WTC11 (cell line): ENCODE measurements around the gene KIAA1328. TPM values are rescaled to one million over a fixed set of nuclear protein-coding genes. Genes with fewer than 3 reads are reported as not detected.

Source experiments
- ATAC-seq: fragments of 200-7000 bp; cut with Tn5 transposase; 2 replicates; pipeline ENCODE4 v1.10.0; 2021; ENCODE audit warnings: mild to moderate bottlenecking, moderate library complexity
- CTCF ChIA-PET: fragments of 300-600 bp; sonication (Branson Sonifier 250); formaldehyde crosslinking; loops from one replicate; lab custom pipeline; 2021; ENCODE audit warnings: antibody characterized with exemption; lab: Charles Lee
- POLR2A ChIA-PET: fragments of 350-600 bp; sonication (Branson Sonifier 250); formaldehyde crosslinking; loops from one replicate; lab custom pipeline; 2021; ENCODE audit warnings: antibody characterized with exemption; lab: Charles Lee
- DNase-seq: peaks from one replicate; pipeline ENCODE4 v3.0.0; 2021; ENCODE audit warnings: low spot score
- H3K27ac Mint-ChIP-seq: 2 replicates; pipeline ENCODE4 v1.8.0; 2021; ENCODE audit warnings: mixed read lengths
- H3K27me3 Mint-ChIP-seq: 2 replicates; pipeline ENCODE4 v1.8.0; 2021; ENCODE audit warnings: low read depth, mild to moderate bottlenecking, moderate library complexity, mixed read lengths
- H3K36me3 Mint-ChIP-seq: 2 replicates; pipeline ENCODE4 v1.8.0; 2021; ENCODE audit warnings: mixed read lengths
- H3K4me1 Mint-ChIP-seq: 2 replicates; pipeline ENCODE4 v1.8.0; 2022; ENCODE audit warnings: mixed read lengths
- H3K4me3 Mint-ChIP-seq: 2 replicates; pipeline ENCODE4 v1.8.0; 2021; ENCODE audit warnings: mild to moderate bottlenecking, moderate library complexity, mixed read lengths
- H3K9me3 Mint-ChIP-seq: 2 replicates; pipeline ENCODE4 v1.8.0; 2021; ENCODE audit warnings: mixed read lengths
- ARID4B ChIP-seq: sonication (generic); formaldehyde crosslinking; IDR thresholded peaks from 2 replicates; pipeline ENCODE4 v1.8.0; 2023; ENCODE audit warnings: missing genetic modification reagents, mild to moderate bottlenecking, borderline replicate concordance
- ATF1 ChIP-seq: sonication (generic); formaldehyde crosslinking; IDR thresholded peaks from 2 replicates; pipeline ENCODE4 v1.8.1; 2023; ENCODE audit warnings: mild to moderate bottlenecking, moderate library complexity, missing genetic modification reagents
- CTCF ChIP-seq: fragments of 200-600 bp; IDR thresholded peaks from 2 replicates; pipeline ENCODE4 v1.8.0; 2022; ENCODE audit warnings: antibody characterized with exemption
- E2F5 ChIP-seq: sonication (generic); formaldehyde crosslinking; IDR thresholded peaks from 2 replicates; pipeline ENCODE4 v1.8.1; 2022; ENCODE audit warnings: mild to moderate bottlenecking, moderate library complexity, missing genetic modification reagents
- FOXJ3 ChIP-seq: sonication (generic); formaldehyde crosslinking; IDR thresholded peaks from 2 replicates; pipeline ENCODE4 v1.9.0; 2021; ENCODE audit warnings: missing genetic modification reagents, mild to moderate bottlenecking, borderline replicate concordance
- FOXK1 ChIP-seq: sonication (generic); formaldehyde crosslinking; IDR thresholded peaks from 2 replicates; pipeline ENCODE4 v1.8.0; 2022; ENCODE audit warnings: mild to moderate bottlenecking, moderate library complexity, missing genetic modification reagents
- GABPB1 ChIP-seq: sonication (generic); formaldehyde crosslinking; IDR thresholded peaks from 2 replicates; pipeline ENCODE4 v1.8.1; 2023; ENCODE audit warnings: mild to moderate bottlenecking, missing genetic modification reagents
- GRHL2 ChIP-seq: fragments of 250-450 bp; sonication (Bioruptor Pico); IDR thresholded peaks from 2 replicates; pipeline ENCODE4 v1.8.0; 2022; ENCODE audit warnings: mild to moderate bottlenecking, moderate library complexity; ENCODE audit not compliant: insufficient replicate concordance, severe bottlenecking
- JUN ChIP-seq: sonication (generic); formaldehyde crosslinking; IDR thresholded peaks from 2 replicates; pipeline ENCODE4 v1.8.0; 2023; ENCODE audit warnings: mild to moderate bottlenecking, missing genetic modification reagents
- MXD4 ChIP-seq: fragments of 250-450 bp; sonication (Bioruptor Pico); IDR thresholded peaks from 2 replicates; pipeline ENCODE4 v1.8.0; 2021; ENCODE audit warnings: mild to moderate bottlenecking, moderate library complexity, borderline replicate concordance
- MYBL2 ChIP-seq: sonication (generic); formaldehyde crosslinking; IDR thresholded peaks from 2 replicates; pipeline ENCODE4 v1.8.1; 2023; ENCODE audit warnings: mild to moderate bottlenecking, moderate library complexity, missing genetic modification reagents
- NR2C2 ChIP-seq: sonication (generic); formaldehyde crosslinking; IDR thresholded peaks from 2 replicates; pipeline ENCODE4 v1.8.0; 2022; ENCODE audit warnings: mild to moderate bottlenecking, missing genetic modification reagents
- PREB ChIP-seq: sonication (generic); formaldehyde crosslinking; IDR thresholded peaks from 2 replicates; pipeline ENCODE4 v1.8.1; 2022; ENCODE audit warnings: mild to moderate bottlenecking, missing genetic modification reagents, moderate library complexity, borderline replicate concordance
- PRRX2 ChIP-seq: fragments of 250-450 bp; sonication (Bioruptor Pico); IDR thresholded peaks from 2 replicates; pipeline ENCODE4 v1.8.0; 2021; ENCODE audit warnings: mild to moderate bottlenecking
- SMAD3 ChIP-seq: sonication (generic); formaldehyde crosslinking; IDR thresholded peaks from 2 replicates; pipeline ENCODE4 v1.8.0; 2022; ENCODE audit warnings: missing genetic modification reagents, mild to moderate bottlenecking, borderline replicate concordance
- SMAD4 ChIP-seq: sonication (generic); formaldehyde crosslinking; IDR thresholded peaks from 2 replicates; pipeline ENCODE4 v1.8.0; 2022; ENCODE audit warnings: mild to moderate bottlenecking, missing genetic modification reagents
- SOX15 ChIP-seq: fragments of 250-450 bp; sonication (Bioruptor Pico); IDR thresholded peaks from 2 replicates; pipeline ENCODE4 v1.9.0; 2021; ENCODE audit warnings: mild to moderate bottlenecking
- SP1 ChIP-seq: sonication (generic); formaldehyde crosslinking; conservative IDR thresholded peaks from 2 replicates; pipeline ENCODE4 v1.8.1; 2022; ENCODE audit warnings: missing genetic modification reagents
- STAT6 ChIP-seq: sonication (generic); formaldehyde crosslinking; conservative IDR thresholded peaks from 2 replicates; pipeline ENCODE4 v1.8.1; 2023; ENCODE audit warnings: mild to moderate bottlenecking, low read depth, missing genetic modification reagents, moderate library complexity
- TEAD4 ChIP-seq: sonication (generic); formaldehyde crosslinking; IDR thresholded peaks from 2 replicates; pipeline ENCODE4 v1.8.0; 2022; ENCODE audit warnings: mild to moderate bottlenecking, missing genetic modification reagents
- ZNF138 ChIP-seq: sonication (generic); formaldehyde crosslinking; conservative IDR thresholded peaks from 2 replicates; pipeline ENCODE4 v1.8.1; 2022; ENCODE audit warnings: mild to moderate bottlenecking, moderate library complexity, missing genetic modification reagents
- ZNF232 ChIP-seq: sonication (generic); formaldehyde crosslinking; IDR thresholded peaks from 2 replicates; pipeline ENCODE4 v1.8.0; 2022; ENCODE audit warnings: mild to moderate bottlenecking, missing genetic modification reagents
- ZNF423 ChIP-seq: fragments of 250-450 bp; sonication (Bioruptor Pico); IDR thresholded peaks from 2 replicates; pipeline ENCODE4 v2.1.2; 2022; ENCODE audit warnings: mild to moderate bottlenecking, moderate library complexity
- ZNF512 ChIP-seq: sonication (generic); formaldehyde crosslinking; IDR thresholded peaks from 2 replicates; pipeline ENCODE4 v1.8.1; 2022; ENCODE audit warnings: missing genetic modification reagents, borderline replicate concordance
- total RNA-seq: library from RNA; stranded (reverse); gene quantifications from 3 replicates; pipeline ENCODE4 v1.2.3, GENCODE V29; 2021

KIAA1328 gene
- total RNA-seq, 1 experiment from 2014 or later = 4.8 TPM

- TF ChIP-seq PREB (CRISPR knock-in tag) (no peak), MXD4 (CRISPR knock-in tag) (peak; percentile 94), FOXK1 (peak; percentile 11; the same call in 1 of the 2 replicates), JUN (no peak), ZNF512 (no peak), ZNF138 (no peak), FOXJ3 (CRISPR knock-in tag) (no peak), SOX15 (no peak), GRHL2 (no peak), TEAD4 (CRISPR knock-in tag) (no peak), ZNF423 (CRISPR knock-in tag) (no peak), ZNF232 (CRISPR knock-in tag) (no peak), ATF1 (CRISPR knock-in tag) (peak; percentile 10; the same call in 1 of the 2 replicates), ARID4B (CRISPR knock-in tag) (0 out of 2 replicates have a peak, but pooled peaks have one; percentile 70)
These were observed at the start of gene KIAA1328, which contains the start of gene TPGS2 (continued) for GRCh38 chr18:36828630-36829361.

GRCh38 chr18:36780748-36781147 is 48.2 kb upstream of the KIAA1328 start:
- ChIA-PET POLR2A (no interaction called here), CTCF (no interaction called here)
- Mint-ChIP-seq H3K9me3 (no peaks in the 10 kb centered on the region), H3K36me3 (no peaks in the 10 kb centered on the region), H3K4me3 (no peak overlapping the region), H3K4me1 (no peaks in the 10 kb centered on the region), H3K27me3 (no peaks in the 10 kb centered on the region), H3K27ac (no peak overlapping the region)
- ATAC-seq (no peak), DNase-seq (no peak)
- no peak for TF ChIP-seq SMAD3 (CRISPR knock-in tag)
- TF ChIP-seq E2F5 (CRISPR knock-in tag) = no peak
- no peak for TF ChIP-seq PRRX2
- TF ChIP-seq JUN = no peak
- TF ChIP-seq SMAD4 (CRISPR knock-in tag) = no peak
- no peak for TF ChIP-seq ZNF138
- no peak for TF ChIP-seq CTCF
- no peak for TF ChIP-seq NR2C2 (CRISPR knock-in tag)
- TF ChIP-seq STAT6 (CRISPR knock-in tag) = no peak
- TF ChIP-seq MYBL2 (CRISPR knock-in tag) = no peak
- TF ChIP-seq GABPB1 = no peak
- no peak for TF ChIP-seq SP1
